HG03066 (cell line): ENCODE results near the gene TMEM35A.
"Not testable (repeated sequence)": the region's sequence is repeated elsewhere in the genome, so short reads cannot be mapped to it uniquely, and the experiment has no call there.

Source experiments
- ATAC-seq: cut with Tn5 transposase; IDR thresholded peaks from one replicate; pipeline ENCODE4 v1.9.1; 2021; ENCODE audit warnings: low read depth; ENCODE audit not compliant: unreplicated experiment

TMEM35A gene, protein sequence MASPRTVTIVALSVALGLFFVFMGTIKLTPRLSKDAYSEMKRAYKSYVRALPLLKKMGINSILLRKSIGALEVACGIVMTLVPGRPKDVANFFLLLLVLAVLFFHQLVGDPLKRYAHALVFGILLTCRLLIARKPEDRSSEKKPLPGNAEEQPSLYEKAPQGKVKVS

DNA sequence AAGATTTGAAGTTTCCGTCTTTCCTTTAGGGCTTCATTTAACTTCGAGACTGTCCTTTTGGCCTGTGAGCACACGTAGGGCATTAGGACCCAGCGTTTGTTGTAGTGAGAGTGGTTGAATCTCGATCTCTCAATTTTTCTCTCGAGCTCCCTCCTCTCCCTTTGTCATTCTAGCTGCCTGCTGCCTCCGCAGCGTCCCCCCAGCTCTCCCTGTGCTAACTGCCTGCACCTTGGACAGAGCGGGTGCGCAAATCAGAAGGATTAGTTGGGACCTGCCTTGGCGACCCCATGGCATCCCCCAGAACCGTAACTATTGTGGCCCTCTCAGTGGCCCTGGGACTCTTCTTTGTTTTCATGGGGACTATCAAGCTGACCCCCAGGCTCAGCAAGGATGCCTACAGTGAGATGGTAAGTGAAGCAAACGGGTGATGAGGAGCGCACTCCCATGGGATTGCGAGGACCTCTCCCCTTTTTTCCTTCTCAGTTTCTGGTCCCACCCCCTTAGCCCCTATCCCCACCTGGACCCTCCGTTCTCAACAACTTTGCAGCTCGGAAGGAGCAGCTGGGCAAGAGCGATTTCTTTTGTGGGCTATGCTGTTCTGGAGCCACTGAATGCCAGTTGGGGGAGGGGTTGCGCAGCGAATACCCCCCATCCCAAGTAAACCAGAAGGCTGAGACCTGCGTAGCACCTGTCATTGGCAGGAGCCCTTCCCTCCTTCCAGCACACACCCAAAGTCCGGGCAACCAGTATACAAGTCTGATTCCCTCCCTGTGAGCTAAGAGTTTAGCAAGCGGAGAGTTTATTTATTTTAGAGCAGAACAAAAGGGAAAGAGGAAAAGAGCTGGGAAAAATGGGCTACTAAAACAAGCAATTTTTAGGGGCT, at the start of gene TMEM35A:
Gene TMEM35A (plus strand): TSS at position 164 of the 883 bp plus-strand sequence. CDS start 124 bp downstream, at position 288.
- ATAC-seq: no peak

DNA sequence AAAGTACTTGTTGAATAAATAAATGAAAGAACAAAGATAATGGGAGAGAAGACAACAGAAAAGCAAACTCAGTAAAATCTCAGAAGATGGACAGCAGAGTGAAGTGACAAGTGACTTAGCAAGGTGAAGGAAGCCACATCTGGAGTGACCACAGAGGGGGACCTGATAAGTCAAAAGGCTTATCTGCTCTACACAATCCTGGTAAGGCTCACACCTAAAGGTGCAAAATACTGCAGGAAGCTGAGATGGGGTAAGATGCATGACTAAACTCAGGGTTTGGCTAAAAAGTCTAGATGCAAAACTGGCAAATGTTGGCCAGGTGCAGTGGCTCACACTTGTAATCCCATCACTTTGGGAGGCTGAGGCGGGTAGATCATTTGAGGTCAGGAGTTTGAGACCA, 49.0 kb upstream of the TMEM35A start:
- no peak for ATAC-seq

- ATAC-seq: no peak
Observed at GRCh38 chrX:101037231-101037630, 41.4 kb upstream of the TMEM35A start.

DNA sequence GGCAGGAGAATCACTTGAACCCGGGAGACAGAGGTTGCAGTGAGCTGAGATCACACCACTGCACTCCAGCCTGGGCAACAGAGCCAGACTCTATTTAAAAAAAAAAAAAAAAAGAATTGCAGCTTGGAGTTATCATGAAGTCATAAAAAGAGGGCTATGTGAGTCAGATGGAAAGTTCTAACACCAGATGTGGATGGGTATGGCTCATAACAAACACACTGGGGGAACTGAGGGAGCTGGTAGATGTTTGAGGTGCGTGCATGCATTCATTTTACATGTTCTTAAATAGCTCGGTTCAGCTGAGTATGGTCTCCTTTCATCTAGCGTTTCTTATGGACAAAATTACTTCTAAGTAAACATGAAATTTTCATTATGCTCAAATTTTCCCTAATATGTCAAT, 38.5 kb upstream of the TMEM35A start:
- no peak for ATAC-seq

DNA sequence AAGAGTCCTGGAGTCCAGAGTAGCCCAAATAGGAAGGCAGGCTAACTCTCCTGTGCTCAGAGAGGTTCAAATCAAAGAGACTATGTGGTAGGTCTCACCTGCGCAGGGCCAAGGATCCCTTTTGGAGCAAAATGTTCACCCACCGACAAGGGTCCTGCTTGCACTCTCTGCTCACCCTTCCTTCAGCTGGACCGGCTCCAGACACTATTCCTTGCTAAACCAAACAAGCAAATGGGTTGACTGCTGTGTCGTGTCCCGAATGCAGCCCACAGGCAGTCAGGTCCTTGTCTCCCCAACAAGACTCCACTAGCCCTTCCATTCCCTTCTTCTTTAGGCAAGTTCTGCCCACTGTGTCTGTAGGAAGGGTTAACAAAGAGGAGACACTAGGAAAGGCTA, 27.5 kb upstream of the TMEM35A start:
- peak; percentile 1 for ATAC-seq

DNA sequence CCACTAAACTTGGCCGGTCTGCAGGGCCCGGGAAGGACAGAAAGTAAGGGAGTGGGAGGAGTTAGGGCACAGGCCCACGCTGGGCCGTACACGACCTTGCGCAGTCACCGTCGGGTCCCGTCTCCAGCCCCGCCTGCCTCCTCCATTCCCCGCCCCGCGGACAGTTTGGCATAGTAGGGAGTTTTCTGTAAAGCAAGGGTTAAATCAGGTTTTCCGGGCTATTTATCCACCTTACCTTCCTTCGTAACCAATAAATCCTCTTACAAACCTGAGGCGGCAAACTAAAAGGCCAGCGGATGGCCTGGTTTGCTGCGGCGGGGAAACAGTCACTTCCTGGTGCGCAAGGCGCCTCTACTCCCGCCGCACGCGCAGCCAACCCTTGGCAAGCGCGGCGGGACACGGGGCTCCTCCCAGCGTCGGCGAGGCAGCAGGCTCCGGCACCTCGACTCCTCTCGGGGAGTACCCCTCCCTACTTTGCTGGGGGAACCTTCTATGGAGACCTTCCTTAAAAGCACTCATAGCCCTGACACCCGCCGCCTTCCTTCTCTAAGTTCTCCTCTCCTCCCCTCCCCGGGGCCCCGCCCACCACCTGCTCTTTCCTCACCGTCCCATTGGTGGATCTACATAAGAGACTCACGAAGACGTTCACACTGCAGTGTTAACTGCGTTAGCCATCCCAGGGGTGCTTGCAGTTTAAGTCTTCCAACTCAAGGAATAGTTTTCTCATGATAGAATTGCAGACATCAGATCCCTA, 27.0 kb upstream of the TMEM35A start, which contains the start of gene TRMT2B:
Gene TRMT2B (minus strand): TSS at position 563 of the 754 bp plus-strand sequence. CDS start 9,822 bp downstream, outside the sequence.
- ATAC-seq: peak; percentile 92

- not testable (repeated sequence) for ATAC-seq
Observed at GRCh38 chrX:101056551-101056950, 22.1 kb upstream of the TMEM35A start.

GRCh38 chrX:101057093-101057714, 21.5 kb upstream of the TMEM35A start:
- ATAC-seq: peak; percentile 91

DNA sequence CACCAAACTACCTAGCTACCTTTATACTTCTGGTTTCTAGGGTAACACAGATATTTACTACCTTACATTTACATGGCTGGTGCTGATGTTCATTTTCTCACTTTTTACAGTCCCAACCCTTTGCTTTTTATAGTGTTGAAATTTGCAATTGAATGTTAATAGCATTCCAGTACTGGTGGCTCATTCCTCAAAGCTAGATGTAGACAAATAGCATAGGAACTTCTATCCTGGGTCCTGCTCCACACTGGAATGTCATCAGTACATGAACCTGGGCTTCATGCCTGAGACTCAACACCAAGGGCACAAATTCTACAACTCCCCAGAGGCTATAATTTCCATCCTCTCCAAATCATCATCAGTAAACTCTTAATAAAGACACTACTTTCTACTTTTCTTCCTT, 16.5 kb upstream of the TMEM35A start:
- ATAC-seq: no peak

DNA sequence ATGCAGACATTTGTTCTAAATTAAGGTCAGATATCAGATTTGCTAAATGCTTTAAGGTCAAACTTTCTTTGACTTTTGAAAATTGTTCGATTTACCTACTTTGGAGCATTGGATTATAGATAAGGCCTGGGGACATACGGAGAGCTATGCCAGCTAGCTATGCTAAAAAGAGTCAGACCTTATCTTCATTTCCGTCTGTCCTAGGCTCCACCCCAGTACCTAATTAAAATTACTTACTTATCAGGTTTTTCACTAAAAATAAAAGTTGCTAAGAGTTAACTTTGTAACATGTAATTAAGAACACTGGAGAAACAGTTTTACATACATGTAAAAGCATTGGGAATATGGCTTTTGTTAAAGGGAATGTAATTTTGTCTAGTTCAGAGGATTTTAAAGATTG, 7.1 kb upstream of the TMEM35A start:
- no peak for ATAC-seq

- no peak for ATAC-seq
Observed at GRCh38 chrX:101079736-101080270, 1.1 kb downstream of the TMEM35A start.

- no peak for ATAC-seq
Observed at GRCh38 chrX:101080326-101081124, 1.8 kb downstream of the TMEM35A start.

GRCh38 chrX:101081231-101081630, 2.6 kb downstream of the TMEM35A start:
- no peak for ATAC-seq

DNA sequence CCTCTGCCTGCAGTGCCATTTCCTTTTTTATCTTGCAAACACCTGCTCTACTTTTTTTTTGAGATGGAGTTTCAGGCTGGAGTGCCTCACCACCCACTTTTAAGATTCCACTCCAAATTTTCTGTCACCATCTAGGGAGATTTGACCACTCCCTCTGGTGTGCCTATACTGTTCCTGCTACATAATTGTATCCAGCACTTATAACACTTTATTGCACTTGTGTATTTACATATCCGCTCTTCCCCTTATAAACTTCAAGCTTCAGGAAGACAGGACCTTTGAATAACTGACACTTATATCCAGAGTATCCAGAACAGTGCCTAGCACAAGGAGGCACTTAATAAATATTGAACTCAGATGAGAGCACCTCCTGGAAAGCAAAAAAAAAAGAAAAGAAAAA, 13.1 kb downstream of the TMEM35A start:
- ATAC-seq: no peak

GRCh38 chrX:101097546-101098453, 19.1 kb downstream of the TMEM35A start, which contains the start of gene CENPI:
Gene CENPI (plus strand): TSS chrX:101098204. CDS start chrX:101101071, 2,867 bp downstream.
- ATAC-seq: peak; percentile 99

- ATAC-seq: no peak
Observed at GRCh38 chrX:101108284-101108683, 29.6 kb downstream of the TMEM35A start.

- no peak for ATAC-seq
Observed at GRCh38 chrX:101117701-101118100, 39.0 kb downstream of the TMEM35A start.

- no peak for ATAC-seq
Observed at GRCh38 chrX:101136235-101136634, 57.6 kb downstream of the TMEM35A start.
